ENCODE measurements around the gene TMED10. TPM values are rescaled to one million over a fixed set of nuclear protein-coding genes. Genes with fewer than 3 reads are reported as not detected.

TMED10 gene
- total RNA-seq, 4 donors from 2014 or later: 289 to 559 (median 388) TPM

GRCh38 chr14:75123991-75124390 lies 52.4 kb downstream of the TMED10 start:
- TF ChIP-seq POLR2A (IDR thresholded peaks at IDR 0.05) (no peak), CTCF (IDR thresholded peaks at IDR 0.05) (no peak)
- peaks cover 22 to 28% of the 10 kb centered on the region in 2 donors for H3K4me1 ChIP-seq
- H3K4me3 ChIP-seq (replicated peaks in 1 of 3): no peak overlapping the region
- 66 to 80% methylated on average over 7 of the region's 7 CpGs for WGBS, 2 donors
- H3K36me3 ChIP-seq: peaks cover 10 to 14% of the 10 kb centered on the region in 2 donors
- H3K27me3 ChIP-seq: no peaks in the 10 kb centered on the region
- no peak for DNase-seq
- intact Hi-C loops (cut with DNase I): no loop called here
- H3K9me3 ChIP-seq: no peaks in the 10 kb centered on the region
- H3K27ac ChIP-seq: no peak overlapping the region

- no peak overlapping the region for H3K27ac ChIP-seq
- H3K27me3 ChIP-seq: no peaks in the 10 kb centered on the region
- DNase-seq: no peak
- TF ChIP-seq CTCF (IDR thresholded peaks at IDR 0.05) (no peak), POLR2A (IDR thresholded peaks at IDR 0.05) (no peak)
- no peak overlapping the region for H3K4me3 ChIP-seq (replicated peaks in 1 of 3)
- WGBS, 2 donors: 93 to 97% methylated on average over 7 of the region's 7 CpGs
- no peaks in the 10 kb centered on the region for H3K9me3 ChIP-seq
- intact Hi-C loops (cut with DNase I): no loop called here
- peaks cover 7 to 13% of the 10 kb centered on the region in 2 donors for H3K4me1 ChIP-seq
- H3K36me3 ChIP-seq: peaks cover 20 to 22% of the 10 kb centered on the region in 2 donors
Measured at GRCh38 chr14:75121552-75121951, 54.9 kb downstream of the TMED10 start.

GRCh38 chr14:75120541-75121291 lies 55.7 kb downstream of the TMED10 start:
- H3K4me1 ChIP-seq: peaks cover 2 to 6% of the 10 kb centered on the region in 2 donors
- H3K9me3 ChIP-seq: no peaks in the 10 kb centered on the region
- TF ChIP-seq CTCF (IDR thresholded peaks at IDR 0.05): no peak
- peaks cover 22 to 30% of the 10 kb centered on the region in 2 donors for H3K36me3 ChIP-seq
- no peak overlapping the region for H3K27ac ChIP-seq
- no peaks in the 10 kb centered on the region for H3K27me3 ChIP-seq
- H3K4me3 ChIP-seq (replicated peaks in 1 of 3): no peak overlapping the region
- DNase-seq: no peak
- intact Hi-C loops (cut with DNase I): no loop called here
- WGBS, 2 donors: 76 to 81% methylated on average over 3 of the region's 3 CpGs

GRCh38 chr14:75119056-75119455 lies 57.4 kb downstream of the TMED10 start:
- intact Hi-C loops (cut with DNase I): no loop called here
- no peaks in the 10 kb centered on the region for H3K4me1 ChIP-seq
- H3K36me3 ChIP-seq: peaks cover 33 to 35% of the 10 kb centered on the region in 2 donors
- H3K27me3 ChIP-seq: no peaks in the 10 kb centered on the region
- H3K9me3 ChIP-seq: no peaks in the 10 kb centered on the region
- 97% methylated on average over 2 of the region's 2 CpGs for WGBS, 2 donors
- no peak overlapping the region for H3K27ac ChIP-seq
- no peak overlapping the region for H3K4me3 ChIP-seq (replicated peaks in 1 of 3)
- TF ChIP-seq CTCF (IDR thresholded peaks at IDR 0.05) (no peak), POLR2A (IDR thresholded peaks at IDR 0.05) (no peak)
- DNase-seq: no peak

- no peaks in the 10 kb centered on the region for H3K4me1 ChIP-seq
- H3K27ac ChIP-seq: no peak overlapping the region
- no peak overlapping the region for H3K4me3 ChIP-seq (replicated peaks in 1 of 3)
- no peaks in the 10 kb centered on the region for H3K9me3 ChIP-seq
- no peak for DNase-seq
- H3K36me3 ChIP-seq: peaks cover 54 to 73% of the 10 kb centered on the region in 2 donors
- intact Hi-C loops (cut with DNase I): no loop called here
- no peaks in the 10 kb centered on the region for H3K27me3 ChIP-seq
- TF ChIP-seq POLR2A (IDR thresholded peaks at IDR 0.05) (no peak), CTCF (IDR thresholded peaks at IDR 0.05) (no peak)
- 57 to 73% methylated on average over 5 of the region's 5 CpGs for WGBS, 2 donors
Measured at GRCh38 chr14:75113932-75114539, 62.4 kb downstream of the TMED10 start.
